Endothelial cell of umbilical vein (primary cell): ENCODE measurements around the gene SRGAP1.

Source experiments
- CTCF ChIP-seq, 2 donors: IDR thresholded peaks; 1 replicate in 1 of 2; 2 replicates in 1 of 2; pipeline ENCODE4 v1.5.1; 2011; ENCODE audit warnings: low read length in 2 of 2, mild to moderate bottlenecking in 2 of 2, moderate library complexity in 2 of 2, control low read depth in 1 of 2, inconsistent platforms in 1 of 2, low read depth in 1 of 2; ENCODE audit not compliant: insufficient read depth in 1 of 2; ENCODE audit errors: extremely low read depth in 1 of 2
- FOS ChIP-seq: IDR thresholded peaks from 2 replicates; pipeline ENCODE4 v1.6.1; 2011; ENCODE audit warnings: mild to moderate bottlenecking, low read length, moderate library complexity, borderline replicate concordance; ENCODE audit not compliant: insufficient read depth
- POLR2AphosphoS5 ChIP-seq: IDR thresholded peaks from 2 replicates; pipeline ENCODE4 v1.6.1; 2012; ENCODE audit warnings: low read depth, mild to moderate bottlenecking, control low read depth, low read length, moderate library complexity; ENCODE audit not compliant: insufficient read depth

GRCh38 chr12:63905544-63905943, 61.0 kb downstream of the SRGAP1 start:
- TF ChIP-seq CTCF (IDR thresholded peaks at IDR 0.05; ENCODE audit: extremely low read depth in 1 of 2, insufficient read depth in 1 of 2, low read depth in 1 of 2, low read length in 2 of 2) (no peak), POLR2AphosphoS5 (no peak), FOS (no peak)
